ENCODE data around the gene AHRR. TPM values are rescaled to one million over a fixed set of nuclear protein-coding genes. Genes with fewer than 3 reads are reported as not detected.

The AHRR gene
- total RNA-seq, 1 experiment from 2014 or later = 2.6 TPM

DNA sequence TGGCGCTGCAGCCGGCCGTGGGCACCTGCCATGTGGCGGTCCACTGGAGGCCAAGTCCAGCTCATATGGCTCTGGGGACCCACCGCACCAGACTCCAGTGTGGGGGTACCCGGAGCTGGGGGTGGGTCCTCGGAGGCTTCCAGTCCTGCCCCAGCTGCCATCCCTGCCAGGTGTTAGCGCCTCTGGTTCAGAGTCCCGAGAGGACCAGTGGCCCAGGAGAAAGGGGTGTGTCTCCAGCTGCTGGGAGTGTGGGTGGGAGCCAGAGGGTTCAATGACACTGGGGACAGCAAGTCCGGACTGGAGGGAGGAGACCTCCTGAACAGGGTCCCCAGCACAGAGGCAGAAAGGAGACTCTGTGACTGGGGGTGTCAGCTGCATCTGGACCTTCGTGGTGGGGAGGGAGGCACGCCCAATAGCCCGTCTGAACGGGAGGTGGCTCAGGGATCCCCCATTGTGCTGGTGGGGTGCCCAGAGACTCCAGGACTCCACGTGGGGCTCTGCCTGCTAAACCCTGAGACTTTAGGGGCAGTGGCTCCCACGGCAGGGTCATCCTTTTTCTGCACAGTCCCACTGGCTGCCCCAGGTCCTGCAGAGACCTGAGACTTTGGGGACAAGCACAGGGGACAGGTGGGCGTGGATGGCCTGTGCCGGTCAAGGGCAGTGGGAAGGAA lies 2.4 kb upstream of the AHRR start:
- Histone ChIP-seq H4K20me1 (ENCODE audit: insufficient read depth, low read depth, low read length) (peaks cover 6% of the 10 kb centered on the region; the same call in 1 of the 2 replicates), H3K9me3 (ENCODE audit: low read length) (no peaks in the 10 kb centered on the region), H3K4me2 (ENCODE audit: low read depth, low read length, poor library complexity, severe bottlenecking) (no peak overlapping the region), H3K9ac (ENCODE audit: low read length) (no peak overlapping the region), H3K9me2 (replicated peaks; ENCODE audit: insufficient read depth, low read length) (no peaks in the 10 kb centered on the region), H3K4me3 (ENCODE audit: low read length) (no peak overlapping the region), H3K27me3 (ENCODE audit: low read length) (no peaks in the 10 kb centered on the region), H3K79me2 (ENCODE audit: low read length) (no peaks in the 10 kb centered on the region), H3K27ac (ENCODE audit: low read length) (no peak overlapping the region), H3K4me1 (ENCODE audit: low read length) (peaks cover 11% of the 10 kb centered on the region), H2AFZ (ENCODE audit: low read length) (no peak overlapping the region), H3K36me3 (ENCODE audit: insufficient read depth, low read length) (0 out of 2 replicates have a peak, but pooled peaks cover 3% of the 10 kb centered on the region)
- DNase-seq = no peak

DNA sequence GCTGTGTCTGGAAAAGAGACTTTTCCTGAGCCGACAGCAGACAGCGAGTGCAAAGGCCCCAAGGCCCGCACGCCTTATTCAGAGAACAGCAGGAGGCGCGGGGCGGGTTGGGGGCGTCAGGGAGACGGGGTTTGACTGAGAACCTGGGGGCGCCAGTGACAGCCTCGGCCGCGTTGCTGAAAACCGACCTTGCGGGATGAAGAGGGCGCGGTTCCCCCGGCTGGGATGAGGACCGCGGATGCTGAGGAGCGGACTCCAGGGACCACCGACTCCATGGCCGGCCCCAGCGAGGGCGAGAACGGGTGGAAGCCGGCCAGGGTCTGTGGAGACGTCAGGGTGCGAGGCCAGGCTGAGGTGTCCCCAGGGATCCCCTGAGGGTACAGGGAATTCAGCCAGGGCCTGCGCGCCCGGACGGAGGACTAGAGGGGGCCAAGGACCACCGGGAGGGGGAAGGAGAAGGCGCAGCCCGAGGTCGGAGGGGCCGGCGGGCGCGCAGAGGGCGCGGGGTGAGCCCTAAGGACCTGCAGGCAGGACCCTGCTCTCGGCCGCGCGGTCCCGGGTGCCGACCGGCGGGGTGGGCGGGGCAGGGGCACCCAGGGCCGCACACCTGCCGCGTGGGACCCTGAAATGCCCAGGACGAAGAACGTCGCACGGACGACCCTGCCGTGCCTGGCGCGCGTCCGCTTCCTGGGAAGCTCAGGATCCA lies 837 bp upstream of the AHRR start:
- Histone ChIP-seq H3K4me3 (ENCODE audit: low read length) (no peak overlapping the region), H3K36me3 (ENCODE audit: insufficient read depth, low read length) (0 out of 2 replicates have a peak, but pooled peaks cover 3% of the 10 kb centered on the region), H4K20me1 (ENCODE audit: insufficient read depth, low read depth, low read length) (no peaks in the 10 kb centered on the region), H3K27ac (ENCODE audit: low read length) (no peak overlapping the region), H2AFZ (ENCODE audit: low read length) (no peak overlapping the region), H3K4me2 (ENCODE audit: low read depth, low read length, poor library complexity, severe bottlenecking) (no peak overlapping the region), H3K9ac (ENCODE audit: low read length) (no peak overlapping the region), H3K4me1 (ENCODE audit: low read length) (peaks cover 11% of the 10 kb centered on the region), H3K9me3 (ENCODE audit: low read length) (no peaks in the 10 kb centered on the region), H3K79me2 (ENCODE audit: low read length) (no peaks in the 10 kb centered on the region), H3K27me3 (ENCODE audit: low read length) (no peaks in the 10 kb centered on the region), H3K9me2 (replicated peaks; ENCODE audit: insufficient read depth, low read length) (no peaks in the 10 kb centered on the region)
- DNase-seq = no peak

GRCh38 chr5:321726-322251 lies 275 bp downstream of the AHRR start:
- H3K9me2 ChIP-seq (replicated peaks; ENCODE audit: insufficient read depth, low read length) = no peaks in the 10 kb centered on the region
- H3K4me3 ChIP-seq (ENCODE audit: low read length) = no peak overlapping the region
- no peak overlapping the region for H2AFZ ChIP-seq (ENCODE audit: low read length)
- no peak overlapping the region for H3K4me2 ChIP-seq (ENCODE audit: low read depth, low read length, poor library complexity, severe bottlenecking)
- no peaks in the 10 kb centered on the region for H3K79me2 ChIP-seq (ENCODE audit: low read length)
- no peaks in the 10 kb centered on the region for H3K27me3 ChIP-seq (ENCODE audit: low read length)
- DNase-seq = no peak
- peaks cover 7% of the 10 kb centered on the region for H3K4me1 ChIP-seq (ENCODE audit: low read length)
- no peak overlapping the region for H3K9ac ChIP-seq (ENCODE audit: low read length)
- H3K36me3 ChIP-seq (ENCODE audit: insufficient read depth, low read length) = no peaks in the 10 kb centered on the region
- H3K27ac ChIP-seq (ENCODE audit: low read length) = no peak overlapping the region
- no peaks in the 10 kb centered on the region for H4K20me1 ChIP-seq (ENCODE audit: insufficient read depth, low read depth, low read length)
- no peaks in the 10 kb centered on the region for H3K9me3 ChIP-seq (ENCODE audit: low read length)

GRCh38 chr5:322281-322941 lies 897 bp downstream of the AHRR start:
- DNase-seq = no peak
- Histone ChIP-seq H3K27me3 (ENCODE audit: low read length) (no peaks in the 10 kb centered on the region), H3K9ac (ENCODE audit: low read length) (no peak overlapping the region), H4K20me1 (ENCODE audit: insufficient read depth, low read depth, low read length) (no peaks in the 10 kb centered on the region), H3K9me2 (replicated peaks; ENCODE audit: insufficient read depth, low read length) (no peaks in the 10 kb centered on the region), H3K4me2 (ENCODE audit: low read depth, low read length, poor library complexity, severe bottlenecking) (no peak overlapping the region), H3K9me3 (ENCODE audit: low read length) (no peaks in the 10 kb centered on the region), H3K27ac (ENCODE audit: low read length) (no peak overlapping the region), H2AFZ (ENCODE audit: low read length) (no peak overlapping the region), H3K4me1 (ENCODE audit: low read length) (peaks cover under 1% of the 10 kb centered on the region), H3K79me2 (ENCODE audit: low read length) (no peaks in the 10 kb centered on the region), H3K36me3 (ENCODE audit: insufficient read depth, low read length) (no peaks in the 10 kb centered on the region), H3K4me3 (ENCODE audit: low read length) (no peak overlapping the region)

GRCh38 chr5:322942-323879 lies 1.7 kb downstream of the AHRR start:
- Histone ChIP-seq H3K4me3 (ENCODE audit: low read length) (no peak overlapping the region), H3K27me3 (ENCODE audit: low read length) (no peaks in the 10 kb centered on the region), H3K36me3 (ENCODE audit: insufficient read depth, low read length) (no peaks in the 10 kb centered on the region), H3K9ac (ENCODE audit: low read length) (no peak overlapping the region), H3K79me2 (ENCODE audit: low read length) (no peaks in the 10 kb centered on the region), H3K4me1 (ENCODE audit: low read length) (no peaks in the 10 kb centered on the region), H2AFZ (ENCODE audit: low read length) (no peak overlapping the region), H4K20me1 (ENCODE audit: insufficient read depth, low read depth, low read length) (no peaks in the 10 kb centered on the region), H3K9me2 (replicated peaks; ENCODE audit: insufficient read depth, low read length) (no peaks in the 10 kb centered on the region), H3K9me3 (ENCODE audit: low read length) (no peaks in the 10 kb centered on the region), H3K4me2 (ENCODE audit: low read depth, low read length, poor library complexity, severe bottlenecking) (no peak overlapping the region), H3K27ac (ENCODE audit: low read length) (no peak overlapping the region)
- no peak for DNase-seq

DNA sequence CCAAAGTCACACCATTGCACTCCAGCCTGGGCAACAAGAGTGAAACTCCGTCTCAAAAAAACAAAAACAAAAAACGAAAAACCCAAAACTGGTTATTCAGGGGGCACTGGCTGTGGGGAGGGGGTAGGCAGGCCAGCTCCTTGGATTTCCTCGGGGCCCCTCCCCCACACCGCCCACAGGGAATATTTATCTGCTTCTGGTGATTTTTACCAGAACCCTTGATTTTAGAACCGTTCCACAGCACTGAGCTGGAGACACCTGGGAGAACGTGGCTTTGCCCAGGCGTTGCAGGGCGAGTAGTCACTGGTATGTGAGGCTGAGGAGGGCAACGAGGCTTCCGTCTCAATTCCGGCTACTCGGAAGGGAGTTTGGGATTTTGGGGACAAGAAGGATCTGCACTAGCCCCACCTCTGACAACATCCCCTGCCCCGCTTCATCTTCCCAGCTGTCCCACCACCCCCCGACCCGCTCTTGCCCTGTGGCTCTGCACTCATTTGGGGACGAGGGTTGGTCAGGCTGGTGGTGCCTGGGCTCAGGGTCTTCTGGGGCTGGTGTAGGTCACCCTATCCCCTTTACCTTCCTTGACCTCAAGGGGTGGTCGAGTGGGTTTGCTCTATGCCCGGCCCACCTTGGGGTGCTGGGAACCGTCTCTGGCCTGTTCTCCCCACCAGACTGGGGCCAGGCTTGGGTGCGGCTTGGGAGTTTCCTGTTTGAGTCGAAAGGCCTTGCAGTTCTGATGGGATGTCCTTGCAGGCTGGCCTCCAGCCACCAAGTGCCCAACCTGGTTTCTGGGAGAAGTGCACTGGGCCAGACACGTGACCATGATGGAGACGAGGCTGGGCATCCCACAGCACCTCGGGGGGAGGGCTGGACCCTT lies 3.5 kb downstream of the AHRR start:
- Histone ChIP-seq H4K20me1 (ENCODE audit: insufficient read depth, low read depth, low read length) (no peaks in the 10 kb centered on the region), H3K4me3 (ENCODE audit: low read length) (no peak overlapping the region), H3K27me3 (ENCODE audit: low read length) (no peaks in the 10 kb centered on the region), H3K27ac (ENCODE audit: low read length) (no peak overlapping the region), H2AFZ (ENCODE audit: low read length) (no peak overlapping the region), H3K79me2 (ENCODE audit: low read length) (no peaks in the 10 kb centered on the region), H3K36me3 (ENCODE audit: insufficient read depth, low read length) (no peaks in the 10 kb centered on the region), H3K9ac (ENCODE audit: low read length) (no peak overlapping the region), H3K9me3 (ENCODE audit: low read length) (no peaks in the 10 kb centered on the region), H3K4me2 (ENCODE audit: low read depth, low read length, poor library complexity, severe bottlenecking) (no peak overlapping the region), H3K4me1 (ENCODE audit: low read length) (no peaks in the 10 kb centered on the region), H3K9me2 (replicated peaks; ENCODE audit: insufficient read depth, low read length) (no peaks in the 10 kb centered on the region)
- DNase-seq = no peak

GRCh38 chr5:326109-326508 lies 4.6 kb downstream of the AHRR start:
- Histone ChIP-seq H3K36me3 (ENCODE audit: insufficient read depth, low read length) (no peaks in the 10 kb centered on the region), H4K20me1 (ENCODE audit: insufficient read depth, low read depth, low read length) (no peaks in the 10 kb centered on the region), H3K9ac (ENCODE audit: low read length) (no peak overlapping the region), H3K9me2 (replicated peaks; ENCODE audit: insufficient read depth, low read length) (no peaks in the 10 kb centered on the region), H3K4me1 (ENCODE audit: low read length) (no peaks in the 10 kb centered on the region), H3K27ac (ENCODE audit: low read length) (no peak overlapping the region), H2AFZ (ENCODE audit: low read length) (no peak overlapping the region), H3K4me3 (ENCODE audit: low read length) (no peak overlapping the region), H3K27me3 (ENCODE audit: low read length) (no peaks in the 10 kb centered on the region), H3K4me2 (ENCODE audit: low read depth, low read length, poor library complexity, severe bottlenecking) (no peak overlapping the region), H3K79me2 (ENCODE audit: low read length) (no peaks in the 10 kb centered on the region), H3K9me3 (ENCODE audit: low read length) (no peaks in the 10 kb centered on the region)
- no peak for DNase-seq

Data from Karpas-422 (cell line).